IMR-90 (cell line): ENCODE results near the gene ACLY. TPM values are rescaled to one million over a fixed set of nuclear protein-coding genes. Genes with fewer than 3 reads are reported as not detected.

Experiments
- ATAC-seq: fragments of 200-7000 bp; cut with Tn5 transposase; 2 replicates; pipeline ENCODE4 v1.9.1; 2020; ENCODE audit warnings: low read depth, mild to moderate bottlenecking, moderate library complexity
- BruUV-seq: library from RNA; stranded (reverse); fragments of 400-500 nt; replicated peaks from 2 replicates; lab custom pipeline; 2021; lab: Mats Ljungman, UMichigan
- CTCF ChIA-PET: fragments of 300-600 bp; formaldehyde crosslinking; extraction: SDS; loops from one replicate; lab custom pipeline; 2021; ENCODE audit warnings: antibody characterized with exemption; lab: Yijun Ruan, JAX
- POLR2A ChIA-PET: fragments of 300-600 bp; sonication (Branson Sonifier 250); formaldehyde crosslinking; loops from one replicate; lab custom pipeline; 2022; ENCODE audit warnings: antibody characterized with exemption; ENCODE audit not compliant: unreplicated experiment; lab: Charles Lee
- DNase-seq: peaks from one replicate; pipeline ENCODE4 v3.0.0; 2013
- H2AFZ ChIP-seq: replicated peaks from 2 replicates; pipeline ENCODE3; 2013; ENCODE audit warnings: low read length, mild to moderate bottlenecking; ENCODE audit not compliant: poor library complexity
- H2AK5ac ChIP-seq: 2 replicates; pipeline ENCODE4 v1.6.1; 2013; ENCODE audit warnings: low read depth, low read length, inconsistent platforms
- H2AK9ac ChIP-seq: replicated peaks from 2 replicates; pipeline ENCODE3; 2013; ENCODE audit warnings: mild to moderate bottlenecking, low read depth, low read length, moderate library complexity; ENCODE audit not compliant: poor library complexity
- H2BK120ac ChIP-seq: 2 replicates; pipeline ENCODE4 v1.6.1; 2013; ENCODE audit warnings: low read depth, low read length, inconsistent platforms
- H2BK15ac ChIP-seq: 3 replicates; pipeline ENCODE4 v1.6.1; 2013; ENCODE audit warnings: low read depth, low read length, inconsistent platforms
- H2BK20ac ChIP-seq: 2 replicates; pipeline ENCODE4 v1.6.1; 2013; ENCODE audit warnings: low read depth, mild to moderate bottlenecking, inconsistent platforms, low read length, moderate library complexity
- H2BK5ac ChIP-seq: 2 replicates; pipeline ENCODE4 v1.6.1; 2013; ENCODE audit warnings: mild to moderate bottlenecking, low read depth, low read length, inconsistent platforms; ENCODE audit not compliant: poor library complexity, severe bottlenecking
- H3K14ac ChIP-seq: replicated peaks from 2 replicates; pipeline ENCODE4 v1.6.1; 2013; ENCODE audit warnings: low read depth, low read length, inconsistent platforms
- H3K18ac ChIP-seq: 2 replicates; pipeline ENCODE4 v1.6.1; 2013; ENCODE audit warnings: low read depth, low read length, control low read depth
- H3K23ac ChIP-seq: 2 replicates; pipeline ENCODE4 v1.6.1; 2013; ENCODE audit warnings: low read depth, low read length, inconsistent platforms
- H3K27ac ChIP-seq: 2 replicates; pipeline ENCODE4 v1.5.1; 2013; ENCODE audit warnings: mild to moderate bottlenecking, control low read depth, low read length; ENCODE audit not compliant: insufficient read depth
- H3K27me3 ChIP-seq: 2 replicates; pipeline ENCODE4 v1.6.1; 2013; ENCODE audit warnings: low read length; ENCODE audit not compliant: control insufficient read depth, insufficient read depth
- H3K36me3 ChIP-seq: 2 replicates; pipeline ENCODE4 v1.6.1; 2013; ENCODE audit warnings: low read length, mixed read lengths; ENCODE audit not compliant: control insufficient read depth, insufficient read depth
- H3K4ac ChIP-seq: 2 replicates; pipeline ENCODE4 v1.6.1; 2013; ENCODE audit warnings: low read depth, low read length, inconsistent platforms
- H3K4me1 ChIP-seq: 2 replicates; pipeline ENCODE4 v1.6.1; 2013; ENCODE audit warnings: low read length, mixed read lengths; ENCODE audit not compliant: control insufficient read depth, insufficient read depth
- H3K4me2 ChIP-seq: 2 replicates; pipeline ENCODE4 v1.6.1; 2013; ENCODE audit warnings: low read depth, mild to moderate bottlenecking, control low read depth, low read length, moderate library complexity
- H3K4me3 ChIP-seq: 2 replicates; pipeline ENCODE4 v1.5.1; 2013; ENCODE audit warnings: low read depth, mild to moderate bottlenecking, control low read depth, low read length, moderate library complexity; ENCODE audit not compliant: insufficient read depth
- H3K56ac ChIP-seq: 2 replicates; pipeline ENCODE4 v1.6.1; 2013; ENCODE audit warnings: low read length, inconsistent platforms; ENCODE audit not compliant: insufficient read depth; ENCODE audit errors: extremely low read depth
- H3K79me1 ChIP-seq, 2 experiments: 2 replicates each; pipeline ENCODE4 v1.6.1; 2013; ENCODE audit warnings: low read length in 2 of 2, inconsistent platforms in 1 of 2, low read depth in 1 of 2
- H3K9ac ChIP-seq: 2 replicates; pipeline ENCODE4 v1.6.1; 2013; ENCODE audit warnings: low read depth, low read length, control low read depth
- H3K9me1 ChIP-seq: 2 replicates; pipeline ENCODE4 v1.6.1; 2013; ENCODE audit warnings: low read length, inconsistent platforms; ENCODE audit not compliant: insufficient read depth
- H3K9me3 ChIP-seq: 2 replicates; pipeline ENCODE4 v1.6.1; 2013; ENCODE audit warnings: low read length; ENCODE audit not compliant: control insufficient read depth, insufficient read depth
- H4K20me1 ChIP-seq: 2 replicates; pipeline ENCODE4 v1.6.1; 2013; ENCODE audit warnings: low read length, inconsistent platforms; ENCODE audit not compliant: insufficient read depth
- H4K5ac ChIP-seq: 2 replicates; pipeline ENCODE4 v1.6.1; 2013; ENCODE audit warnings: mild to moderate bottlenecking, low read depth, low read length, control low read depth
- H4K8ac ChIP-seq, 2 experiments: 2 replicates each; pipeline ENCODE4 v1.6.1; 2013; ENCODE audit warnings: low read depth in 2 of 2, low read length in 2 of 2, control low read depth in 1 of 2, inconsistent platforms in 1 of 2
- H4K91ac ChIP-seq: 2 replicates; pipeline ENCODE4 v1.6.1; 2013; ENCODE audit warnings: low read depth, low read length, inconsistent platforms; ENCODE audit not compliant: insufficient read depth
- BHLHE40 ChIP-seq: fragments of 150-350 bp; IDR thresholded peaks from 2 replicates; pipeline ENCODE4 v1.6.1; 2016; ENCODE audit warnings: mild to moderate bottlenecking, low read depth, low read length
- CEBPB ChIP-seq: IDR thresholded peaks from 2 replicates; pipeline ENCODE4 v1.6.1; 2012; ENCODE audit warnings: low read depth, low read length, improper control_type of control experiment
- CHD1 ChIP-seq: IDR thresholded peaks from 2 replicates; pipeline ENCODE4 v1.6.1; 2012; ENCODE audit warnings: low read depth, low read length, improper control_type of control experiment
- FOS ChIP-seq: fragments of 150-350 bp; IDR thresholded peaks from 2 replicates; pipeline ENCODE4 v1.6.1; 2016; ENCODE audit warnings: low read depth, low read length
- MAFK ChIP-seq: IDR thresholded peaks from 2 replicates; pipeline ENCODE4 v1.6.1; 2012; ENCODE audit warnings: low read depth, low read length, improper control_type of control experiment
- MXI1 ChIP-seq: IDR thresholded peaks from 2 replicates; pipeline ENCODE4 v1.6.1; 2012; ENCODE audit warnings: low read depth, mild to moderate bottlenecking, low read length, moderate library complexity, borderline replicate concordance
- NFE2L2 ChIP-seq: fragments of 150-350 bp; IDR thresholded peaks from 2 replicates; pipeline ENCODE4 v1.6.1; 2016; ENCODE audit warnings: low read depth, mild to moderate bottlenecking, low read length
- POLR2A ChIP-seq: IDR thresholded peaks from 2 replicates; pipeline ENCODE4 v1.6.1; 2012; ENCODE audit warnings: mild to moderate bottlenecking, low read depth, low read length
- RAD21 ChIP-seq: IDR thresholded peaks from 2 replicates; pipeline ENCODE4 v1.6.1; 2012; ENCODE audit warnings: low read length, improper control_type of control experiment
- RCOR1 ChIP-seq: IDR thresholded peaks from 2 replicates; pipeline ENCODE4 v1.6.1; 2012; ENCODE audit warnings: mild to moderate bottlenecking, low read length, improper control_type of control experiment; ENCODE audit not compliant: insufficient replicate concordance
- RFX5 ChIP-seq: IDR thresholded peaks from 2 replicates; pipeline ENCODE4 v1.8.0; 2012; ENCODE audit warnings: low read depth, mild to moderate bottlenecking, low read length, moderate library complexity
- SMC3 ChIP-seq: fragments of 150-350 bp; IDR thresholded peaks from 2 replicates; pipeline ENCODE4 v1.6.1; 2016; ENCODE audit warnings: low read depth, mild to moderate bottlenecking, antibody characterized with exemption, low read length, moderate library complexity
- WGBS, 2 experiments: methylation state at CpG; one replicate each; pipeline versions ENCODE4 v1.1.5 to v1.1.7; 2013; ENCODE audit warnings: missing lambda C conversion rate in 2 of 2; ENCODE audit not compliant: insufficient read length in 1 of 2; ENCODE audit errors: extremely low coverage in 2 of 2; 5-methylcytosine and 5-hydroxymethylcytosine counted together
- dilution Hi-C: fragments of 300-500 bp; cut with HindIII; formaldehyde crosslinking; loops from one replicate; pipeline ENCODE4 v1.14.3; 2018; ENCODE audit warnings: low sequenced_read_pairs; ENCODE audit not compliant: unreplicated experiment
- in situ Hi-C: fragments of 300-500 bp; cut with MboI; formaldehyde crosslinking; loops from 3 replicates; pipeline ENCODE4 v1.14.3; 2019; ENCODE audit warnings: low sequenced_read_pairs, inconsistent platforms, mixed read lengths
- intact Hi-C: fragments of 100-400 bp; cut with micrococcal nuclease; formaldehyde crosslinking; loops from 2 replicates; pipeline ENCODE4 v1.10.0; 2022
- polyA plus RNA-seq, 3 experiments: library from polyadenylated mRNA; depleted of rRNA; stranded (reverse); fragments of >200 nt; gene quantifications; 2 replicates each; pipeline ENCODE4 v1.2.3, GENCODE V29; 2012; ENCODE audit warnings: low replicate concordance in 1 of 3
- total RNA-seq: library from RNA; depleted of rRNA; stranded (reverse); fragments of >200 nt; gene quantifications from 2 replicates; pipeline ENCODE4 v1.2.3, GENCODE V29; 2012
- TF ChIP-seq, protein P1 (sequence below): fragments of 150-350 bp; IDR thresholded peaks from 2 replicates; pipeline ENCODE4 v1.6.1; 2017; ENCODE audit warnings: mild to moderate bottlenecking, antibody characterized with exemption, low read length, low read depth
- TF ChIP-seq, protein P2 (sequence below): conservative IDR thresholded peaks from 2 replicates; pipeline ENCODE4 v1.5.1; 2012; ENCODE audit warnings: mild to moderate bottlenecking, low read depth, low read length, improper control_type of control experiment
- TF ChIP-seq, protein P3 (sequence below): fragments of 150-350 bp; IDR thresholded peaks from 2 replicates; pipeline ENCODE4 v1.6.1; 2016; ENCODE audit warnings: low read depth, mild to moderate bottlenecking, low read length, moderate library complexity, borderline replicate concordance

The ACLY gene
- total and polyA plus RNA-seq, 2 of the 4 experiments (the other 2 are of a cell fraction): 167 to 230 TPM

DNA sequence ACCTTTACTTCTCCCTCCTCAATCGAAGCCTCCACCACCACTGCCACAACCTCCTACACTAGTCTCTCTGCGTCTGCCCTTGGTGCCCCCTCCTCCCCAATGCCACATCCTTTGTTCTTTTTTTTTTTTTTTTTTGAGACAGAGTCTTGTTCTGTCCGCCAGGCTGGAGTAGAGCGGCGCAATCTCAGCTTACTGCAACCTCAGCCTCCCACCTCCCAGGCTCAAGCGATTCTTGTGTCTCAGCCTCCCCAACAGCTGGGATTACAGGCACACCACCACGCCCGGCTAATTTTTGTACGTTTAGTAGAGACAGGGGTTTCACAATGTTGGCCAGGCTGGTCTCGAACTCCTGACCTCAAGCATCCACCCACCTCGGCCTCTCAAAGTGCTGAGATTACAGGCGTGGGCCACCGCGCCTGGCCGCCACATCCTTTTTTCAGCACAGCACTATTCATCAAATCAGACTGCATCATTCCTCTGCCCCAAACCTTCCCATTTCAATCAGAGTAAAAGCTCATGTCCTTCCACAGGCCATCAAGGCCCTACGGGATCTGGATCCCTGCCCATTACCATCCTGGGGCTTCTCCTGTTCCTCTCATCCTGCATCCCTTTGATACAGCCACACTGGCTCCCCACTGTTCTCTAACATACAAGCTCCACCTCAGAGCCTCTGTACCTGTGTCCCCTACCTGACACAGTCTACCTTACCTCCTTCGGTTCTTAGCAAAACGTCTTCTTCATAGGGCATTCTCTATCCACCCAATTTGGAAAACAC is 55.5 kb downstream of the ACLY start:
- Histone ChIP-seq H2BK120ac (no peak overlapping the region), H2BK20ac (no peak overlapping the region), H4K8ac (no peak overlapping the region), H3K56ac (no peak overlapping the region), H3K27me3 (no peaks in the 10 kb centered on the region), H2BK5ac (no peak overlapping the region), H3K4me1 (peaks cover 11% of the 10 kb centered on the region), H3K18ac (no peak overlapping the region), H4K5ac (no peak overlapping the region), H2AK9ac (peak overlapping the region; percentile 17), H3K9me1 (peaks cover 7% of the 10 kb centered on the region; the same call in 1 of the 2 replicates), H3K4me3 (0 out of 2 replicates have a peak overlapping the region, but pooled peaks have one; percentile 20), H4K20me1 (peaks cover 45% of the 10 kb centered on the region), H3K4me2 (peak overlapping the region; percentile 100), H3K79me1 (peaks cover 26 to 58% of the 10 kb centered on the region in 2 experiments), H3K23ac (peak overlapping the region; percentile 64), H3K9ac (0 out of 2 replicates have a peak overlapping the region, but pooled peaks have one; percentile 45), H2BK15ac (no peak overlapping the region), H4K91ac (no peak overlapping the region), H3K14ac (0 out of 2 replicates have a peak overlapping the region, but pooled peaks have one; percentile 2), H3K4ac (no peak overlapping the region), H3K36me3 (peaks cover 7% of the 10 kb centered on the region), H2AK5ac (no peak overlapping the region), H3K27ac (no peak overlapping the region), H2AFZ (no peak overlapping the region), H3K9me3 (no peaks in the 10 kb centered on the region)
- ChIA-PET CTCF (interaction anchor here (1.9 kb wide), 1 partner anchor 13 kb away, joined by 6 read pairs; no protein-coding TSS in a partner anchor), POLR2A (no interaction called here)
- ATAC-seq: no peak
- intact Hi-C loops: no loop called here
- dilution Hi-C loops: no loop called here
- WGBS, 2 experiments: 74% methylated on average over 11 of the region's 18 CpGs; no CpG with 5 or more reads in 1 of the 2 experiments
- in situ Hi-C loops: no loop called here
- no TSS peak for BruUV-seq
- DNase-seq: no peak
- TF ChIP-seq SMC3 (no peak), CEBPB (no peak), RCOR1 (no peak), CHD1 (no peak), MAFK (no peak), MXI1 (no peak), RAD21 (no peak), RFX5 (no peak), BHLHE40 (no peak), POLR2A (no peak), FOS (no peak), NFE2L2 (no peak)
- TF ChIP-seq, protein P1, sequence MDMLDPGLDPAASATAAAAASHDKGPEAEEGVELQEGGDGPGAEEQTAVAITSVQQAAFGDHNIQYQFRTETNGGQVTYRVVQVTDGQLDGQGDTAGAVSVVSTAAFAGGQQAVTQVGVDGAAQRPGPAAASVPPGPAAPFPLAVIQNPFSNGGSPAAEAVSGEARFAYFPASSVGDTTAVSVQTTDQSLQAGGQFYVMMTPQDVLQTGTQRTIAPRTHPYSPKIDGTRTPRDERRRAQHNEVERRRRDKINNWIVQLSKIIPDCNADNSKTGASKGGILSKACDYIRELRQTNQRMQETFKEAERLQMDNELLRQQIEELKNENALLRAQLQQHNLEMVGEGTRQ: no peak
- TF ChIP-seq, protein P2, sequence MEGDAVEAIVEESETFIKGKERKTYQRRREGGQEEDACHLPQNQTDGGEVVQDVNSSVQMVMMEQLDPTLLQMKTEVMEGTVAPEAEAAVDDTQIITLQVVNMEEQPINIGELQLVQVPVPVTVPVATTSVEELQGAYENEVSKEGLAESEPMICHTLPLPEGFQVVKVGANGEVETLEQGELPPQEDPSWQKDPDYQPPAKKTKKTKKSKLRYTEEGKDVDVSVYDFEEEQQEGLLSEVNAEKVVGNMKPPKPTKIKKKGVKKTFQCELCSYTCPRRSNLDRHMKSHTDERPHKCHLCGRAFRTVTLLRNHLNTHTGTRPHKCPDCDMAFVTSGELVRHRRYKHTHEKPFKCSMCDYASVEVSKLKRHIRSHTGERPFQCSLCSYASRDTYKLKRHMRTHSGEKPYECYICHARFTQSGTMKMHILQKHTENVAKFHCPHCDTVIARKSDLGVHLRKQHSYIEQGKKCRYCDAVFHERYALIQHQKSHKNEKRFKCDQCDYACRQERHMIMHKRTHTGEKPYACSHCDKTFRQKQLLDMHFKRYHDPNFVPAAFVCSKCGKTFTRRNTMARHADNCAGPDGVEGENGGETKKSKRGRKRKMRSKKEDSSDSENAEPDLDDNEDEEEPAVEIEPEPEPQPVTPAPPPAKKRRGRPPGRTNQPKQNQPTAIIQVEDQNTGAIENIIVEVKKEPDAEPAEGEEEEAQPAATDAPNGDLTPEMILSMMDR: no peak
- TF ChIP-seq, protein P3, sequence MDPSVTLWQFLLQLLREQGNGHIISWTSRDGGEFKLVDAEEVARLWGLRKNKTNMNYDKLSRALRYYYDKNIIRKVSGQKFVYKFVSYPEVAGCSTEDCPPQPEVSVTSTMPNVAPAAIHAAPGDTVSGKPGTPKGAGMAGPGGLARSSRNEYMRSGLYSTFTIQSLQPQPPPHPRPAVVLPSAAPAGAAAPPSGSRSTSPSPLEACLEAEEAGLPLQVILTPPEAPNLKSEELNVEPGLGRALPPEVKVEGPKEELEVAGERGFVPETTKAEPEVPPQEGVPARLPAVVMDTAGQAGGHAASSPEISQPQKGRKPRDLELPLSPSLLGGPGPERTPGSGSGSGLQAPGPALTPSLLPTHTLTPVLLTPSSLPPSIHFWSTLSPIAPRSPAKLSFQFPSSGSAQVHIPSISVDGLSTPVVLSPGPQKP: no peak
